Spleen (tissue), 11 donors: ENCODE measurements around the gene BRF1. TPM values are rescaled to one million over a fixed set of nuclear protein-coding genes. Genes with fewer than 3 reads are reported as not detected.

ENCODE experiments used
- DNase-seq: peaks from one replicate; pipeline ENCODE4 v3.0.0-alpha.2; 2020
- H3K27ac ChIP-seq, 8 donors: fragments of 200-600 bp; sonication (generic) in 7 of 8; 1 replicate in 4 of 8; 2 replicates in 4 of 8; pipeline versions ENCODE4 v1.5.0 to v1.8.0; 2016 to 2021; ENCODE audit warnings: inconsistent platforms in 4 of 8, mild to moderate bottlenecking in 4 of 8, moderate library complexity in 1 of 8
- H3K27me3 ChIP-seq, 7 donors: fragments of 200-600 bp; sonication (generic) in 6 of 7; replicated peaks in 1 of 7; 1 replicate in 4 of 7; 2 replicates in 3 of 7; pipeline versions ENCODE4 v1.5.0 to v1.8.0; 2016 to 2021; ENCODE audit warnings: inconsistent platforms in 3 of 7, mild to moderate bottlenecking in 1 of 7
- H3K36me3 ChIP-seq, 6 donors: fragments of 200-600 bp; sonication (generic) in 5 of 6; 1 replicate in 4 of 6; 2 replicates in 2 of 6; pipeline versions ENCODE4 v1.5.0 to v1.8.0; 2016 to 2021; ENCODE audit warnings: inconsistent platforms in 2 of 6
- H3K4me1 ChIP-seq, 6 donors: fragments of 200-600 bp; sonication (generic) in 5 of 6; 1 replicate in 3 of 6; 2 replicates in 3 of 6; pipeline versions ENCODE4 v1.5.0 to v1.8.0; 2016 to 2021; ENCODE audit warnings: inconsistent platforms in 3 of 6
- H3K4me3 ChIP-seq, 8 donors: fragments of 200-600 bp; sonication (generic) in 7 of 8; 1 replicate in 4 of 8; 2 replicates in 4 of 8; pipeline versions ENCODE4 v1.5.0 to v1.8.0; 2016 to 2021; ENCODE audit warnings: inconsistent platforms in 4 of 8, mild to moderate bottlenecking in 4 of 8, moderate library complexity in 2 of 8
- H3K9me3 ChIP-seq, 8 donors: fragments of 200-600 bp; sonication (generic) in 7 of 8; 1 replicate in 4 of 8; 2 replicates in 4 of 8; pipeline versions ENCODE4 v1.5.0 to v1.8.0; 2016 to 2021; ENCODE audit warnings: inconsistent platforms in 4 of 8
- CTCF ChIP-seq, 11 experiments: fragments of 200-600 bp in 7 of 11; fragments of 450-650 bp in 4 of 11; sonication (generic) in 4 of 11; IDR thresholded peaks in 8 of 11; conservative IDR thresholded peaks in 3 of 11; 1 replicate in 7 of 11; 2 replicates in 4 of 11; pipeline versions ENCODE4 v1.4.0 to v1.8.0; 2016 to 2021; ENCODE audit warnings: antibody characterized with exemption in 11 of 11, inconsistent platforms in 4 of 11, mild to moderate bottlenecking in 1 of 11
- POLR2A ChIP-seq, 3 donors: fragments of 450-650 bp; IDR thresholded peaks; one replicate each; pipeline ENCODE4 v1.5.1; 2017; ENCODE audit warnings: antibody characterized with exemption in 3 of 3, mild to moderate bottlenecking in 1 of 3
- POLR2AphosphoS5 ChIP-seq, 3 donors: sonication (generic); formaldehyde crosslinking; IDR thresholded peaks; one replicate each; pipeline ENCODE4 v1.5.1; 2017; ENCODE audit warnings: antibody characterized with exemption in 3 of 3
- WGBS, 5 donors: extraction: QIAGEN DNeasy Blood & Tissue Kit in 3 of 5; methylation state at CpG; one replicate each; pipeline versions ENCODE4 v1.1.5 to v1.1.7; 2013 to 2018; 5-methylcytosine and 5-hydroxymethylcytosine counted together
- intact Hi-C: fragments of 100-400 bp; cut with DNase I; formaldehyde crosslinking; loops from one replicate; pipeline ENCODE4 v1.15.0; 2023; ENCODE audit warnings: low total_unique reads
- polyA plus RNA-seq, 3 donors: library from polyadenylated mRNA; stranded (reverse); fragments of 200-250 nt; gene quantifications; one replicate each; pipeline ENCODE4 v1.2.1, GENCODE V29; 2013
- total RNA-seq, 7 donors: library from RNA; depleted of rRNA in 3 of 7; stranded (reverse); fragments of >200 nt in 3 of 7; fragmentation: NEBNext Ultra II Directional in 4 of 7; extraction: Animal tissue kit (Norgen Biotek cat#: 25700) in 4 of 7; gene quantifications; one replicate each; pipeline versions ENCODE4 v1.1.0 to v1.2.1, GENCODE V29; 2016 to 2021
- donor health status: healthy with polysubstance abuse.
- donor health status: DM: no; HTN: no; CAD: no; lungs with moderate emphysema.
- donor health status: DM: no; HTN: no; CAD: no.
- donor health status: Bipolar disorder and iron deficiency.
- donor health status: healthy.
- donor health status: DM: no; HTN: no; CAD: no.
- donor health status: DM: yes; HTN: yes; CAD: no.

BRF1 gene
- total and polyA plus RNA-seq, 10 donors, result 16.2 to 71.2 (median 49.8) TPM

GRCh38 chr14:105215602-105216001 is 85.2 kb downstream of the BRF1 start:
- intact Hi-C loops, result no loop called here
- Histone ChIP-seq H3K27me3 (no peaks in the 10 kb centered on the region), H3K4me3 (no peak overlapping the region), H3K9me3 (no peaks in the 10 kb centered on the region), H3K4me1 (peaks cover 0 to 74% (median 33%) of the 10 kb centered on the region in 6 donors), H3K27ac (no peak overlapping the region), H3K36me3 (peaks cover 0 to 88% (median 55%) of the 10 kb centered on the region in 6 donors)
- WGBS, 5 donors, result 79 to 100% (median 96%) methylated on average over 3 of the region's 3 CpGs
- no peak for DNase-seq
- TF ChIP-seq CTCF (IDR thresholded peaks at IDR 0.05 in 8 of 11, conservative IDR thresholded peaks at IDR 0.05 in 3 of 11) (no peak), POLR2A (IDR thresholded peaks at IDR 0.05) (no peak), POLR2AphosphoS5 (IDR thresholded peaks at IDR 0.05) (no peak)

GRCh38 chr14:105214324-105214915 is 86.4 kb downstream of the BRF1 start:
- 87 to 99% (median 93%) methylated on average over 9 to 14 of the region's 14 CpGs for WGBS, 5 donors
- intact Hi-C loops, result no loop called here

GRCh38 chr14:105213361-105213760 is 87.4 kb downstream of the BRF1 start:
- WGBS, 5 donors, result 75 to 97% (median 84%) methylated on average over 10 of the region's 10 CpGs
- intact Hi-C loops, result no loop called here
- H3K27ac ChIP-seq, result peak overlapping the region in 1 of 8 donors; percentile 15
- H3K27me3 ChIP-seq, result no peaks in the 10 kb centered on the region
- no peak overlapping the region for H3K4me3 ChIP-seq
- no peaks in the 10 kb centered on the region for H3K9me3 ChIP-seq
- peaks cover 0 to 55% (median 24%) of the 10 kb centered on the region in 6 donors for H3K4me1 ChIP-seq
- TF ChIP-seq CTCF (IDR thresholded peaks at IDR 0.05 in 8 of 11, conservative IDR thresholded peaks at IDR 0.05 in 3 of 11) (no peak), POLR2AphosphoS5 (IDR thresholded peaks at IDR 0.05) (peak in 2 of 3 donors; percentile 23 to 64), POLR2A (IDR thresholded peaks at IDR 0.05) (no peak)
- H3K36me3 ChIP-seq, result peaks cover 0 to 86% (median 52%) of the 10 kb centered on the region in 6 donors
- no peak for DNase-seq

More at GRCh38 chr14:105214324-105214915, 86.4 kb downstream of the BRF1 start:
- H3K4me1 ChIP-seq, result peaks cover 0 to 66% (median 29%) of the 10 kb centered on the region in 6 donors
- no peak for DNase-seq
- H3K27me3 ChIP-seq, result no peaks in the 10 kb centered on the region
- TF ChIP-seq POLR2A (IDR thresholded peaks at IDR 0.05), result no peak
- no peak overlapping the region for H3K27ac ChIP-seq
- no peak overlapping the region for H3K4me3 ChIP-seq
- no peaks in the 10 kb centered on the region for H3K9me3 ChIP-seq
- peaks cover 0 to 88% (median 55%) of the 10 kb centered on the region in 6 donors for H3K36me3 ChIP-seq

DNA sequence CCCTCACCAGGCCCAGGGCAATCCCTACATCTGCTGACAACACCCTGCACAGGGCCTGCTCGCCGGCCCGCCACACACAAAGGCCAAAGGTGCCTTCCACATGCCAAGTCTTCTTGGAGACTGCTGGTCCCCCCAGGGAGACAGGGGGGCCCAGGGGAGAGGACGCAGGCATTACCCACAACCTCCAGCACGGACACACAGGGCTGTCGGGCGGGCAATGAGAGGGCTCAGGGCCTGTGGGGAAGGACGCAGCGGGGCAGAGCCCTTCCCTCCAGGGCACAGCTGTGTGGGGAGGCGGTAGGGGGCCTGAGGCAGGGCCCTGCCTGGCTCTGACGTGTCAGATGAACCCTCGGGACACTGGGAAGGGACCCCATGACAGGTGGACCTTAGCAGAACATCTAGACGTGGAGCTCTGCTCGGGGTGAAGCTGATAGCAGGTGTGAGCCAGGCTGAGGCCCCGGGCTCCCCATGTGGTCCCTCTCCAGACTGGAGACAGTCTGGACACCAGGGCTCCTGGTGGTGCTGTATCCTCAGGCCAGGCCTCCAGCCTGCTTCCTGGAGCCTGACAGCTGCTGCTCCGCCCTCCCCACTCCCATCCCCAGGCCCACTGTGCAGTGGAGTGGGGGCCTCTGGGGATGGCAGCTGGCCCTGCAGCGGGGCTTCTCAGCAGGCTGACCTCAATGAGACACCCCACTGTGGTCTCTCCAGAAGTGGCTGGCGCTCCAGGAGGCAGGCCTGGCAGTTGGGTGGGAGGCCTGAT is 88.1 kb downstream of the BRF1 start:
- Histone ChIP-seq H3K36me3 (peaks cover 0 to 80% (median 48%) of the 10 kb centered on the region in 6 donors), H3K27me3 (no peaks in the 10 kb centered on the region), H3K9me3 (no peaks in the 10 kb centered on the region), H3K4me1 (peaks cover 0 to 49% (median 23%) of the 10 kb centered on the region in 6 donors), H3K27ac (peak overlapping the region in 1 of 8 donors; percentile 15), H3K4me3 (no peak overlapping the region)
- no peak for TF ChIP-seq POLR2A (IDR thresholded peaks at IDR 0.05)
- intact Hi-C loops, result no loop called here
- DNase-seq, result no peak
- WGBS, 5 donors, result 84 to 96% (median 90%) methylated on average over 12 to 18 of the region's 18 CpGs

- peaks cover 0 to 42% (median 23%) of the 10 kb centered on the region in 6 donors for H3K4me1 ChIP-seq
- H3K4me3 ChIP-seq, result no peak overlapping the region
- H3K27ac ChIP-seq, result peak overlapping the region in 2 of 8 donors; percentile 4 to 38
- peak; percentile 24 to 78 (median 68) for TF ChIP-seq POLR2AphosphoS5 (IDR thresholded peaks at IDR 0.05)
- TF ChIP-seq POLR2A (IDR thresholded peaks at IDR 0.05), result no peak
- no peak for TF ChIP-seq CTCF (IDR thresholded peaks at IDR 0.05 in 8 of 11, conservative IDR thresholded peaks at IDR 0.05 in 3 of 11)
- H3K27me3 ChIP-seq, result no peaks in the 10 kb centered on the region
- intact Hi-C loops, result no loop called here
- H3K9me3 ChIP-seq, result no peaks in the 10 kb centered on the region
- H3K36me3 ChIP-seq, result peaks cover 0 to 70% (median 39%) of the 10 kb centered on the region in 6 donors
- DNase-seq, result no peak
- 70 to 81% (median 74%) methylated on average over 8 to 9 of the region's 9 CpGs for WGBS, 5 donors
These were observed 89.1 kb downstream of the BRF1 start for GRCh38 chr14:105211758-105212089.
